Measurements from ENCODE around the gene NUAK2. TPM values are rescaled to one million over a fixed set of nuclear protein-coding genes. Genes with fewer than 3 reads are reported as not detected.

NUAK2 gene
- total and polyA plus RNA-seq, 2 of the 8 experiments (the other 6 are each of a cell fraction or from before 2014, with no cell fraction given), result 9.4 to 12.9 TPM

DNA sequence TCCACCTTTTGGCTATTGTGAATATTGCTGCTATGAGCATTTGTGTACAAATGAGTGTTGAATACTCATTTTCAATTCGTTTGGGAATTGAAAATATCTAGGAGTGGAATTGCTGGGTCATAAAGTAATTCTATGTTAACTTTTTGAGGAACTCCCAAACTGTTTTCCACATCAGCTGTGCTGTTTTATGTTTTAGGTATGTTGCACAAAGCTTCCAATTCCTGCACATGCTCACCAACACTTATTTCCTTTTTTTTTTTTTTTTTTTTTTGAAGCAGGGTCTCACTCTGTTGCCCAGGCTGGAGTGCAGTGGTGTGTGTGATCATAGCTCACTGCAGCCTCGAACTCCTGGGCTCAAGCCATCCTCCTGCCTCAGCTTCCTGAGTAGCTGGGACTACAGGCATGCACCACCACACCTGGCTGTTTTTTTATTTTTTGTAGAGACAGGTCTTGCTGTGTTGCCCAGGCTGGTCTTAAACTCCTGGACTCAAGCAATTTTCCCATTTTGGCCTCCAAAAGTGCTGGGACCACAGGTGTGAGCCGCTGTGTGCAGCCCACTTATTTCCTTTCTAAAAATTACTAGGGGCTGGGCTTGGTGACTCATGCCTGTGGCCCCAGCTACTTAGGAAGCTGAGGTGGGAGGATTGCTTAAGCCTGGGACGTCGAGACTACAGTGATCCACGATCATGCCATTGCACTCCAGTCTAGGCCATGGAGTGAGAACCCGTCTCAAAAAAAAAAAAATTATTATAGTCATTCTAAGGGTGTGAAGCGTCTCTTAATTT lies 60.4 kb downstream of the NUAK2 start:
- Histone ChIP-seq H3K4me1 (replicated peaks in 1 of 4; ENCODE audit: control insufficient read depth in 3 of 4, insufficient read depth in 4 of 4, low read length in 3 of 4) (peaks cover 4 to 13% (median 6%) of the 10 kb centered on the region in 4 experiments; a peak in 5 of 7 replicates), H4K5ac (ENCODE audit: insufficient read length, low read depth, low read length) (no peak overlapping the region), H4K91ac (replicated peaks; ENCODE audit: insufficient read length, low read length) (no peak overlapping the region), H2BK12ac (ENCODE audit: low read depth, low read length) (no peak overlapping the region), H3K23ac (ENCODE audit: insufficient read length) (no peak overlapping the region), H3K27me3 (replicated peaks in 1 of 4; ENCODE audit: control insufficient read depth in 3 of 4, extremely low read depth in 1 of 4, insufficient read depth in 3 of 4, low read length in 3 of 4) (no peaks in the 10 kb centered on the region), H2BK5ac (ENCODE audit: low read depth, low read length) (no peak overlapping the region), H3K79me2 (ENCODE audit: control insufficient read depth in 1 of 2, insufficient read depth in 2 of 2, low read length in 2 of 2) (no peaks in the 10 kb centered on the region), H3K4ac (replicated peaks; ENCODE audit: insufficient read length, low read depth, low read length) (no peak overlapping the region), H3K14ac (ENCODE audit: insufficient read length) (no peak overlapping the region), H2AFZ (ENCODE audit: low read length) (no peak overlapping the region), H3K4me2 (ENCODE audit: insufficient read depth in 1 of 2, low read depth in 2 of 2, low read length in 2 of 2) (no peak overlapping the region), H2BK20ac (ENCODE audit: low read length) (no peak overlapping the region), H4K8ac (ENCODE audit: extremely low read depth, insufficient read depth, low read length) (no peak overlapping the region), H3K36me3 (ENCODE audit: control insufficient read depth in 2 of 4, insufficient read depth in 4 of 4, low read length in 3 of 4) (no peaks in the 10 kb centered on the region), H4K20me1 (replicated peaks in 1 of 2; ENCODE audit: control insufficient read depth in 1 of 2, insufficient read depth in 2 of 2, low read length in 2 of 2) (no peaks in the 10 kb centered on the region), H2AK5ac (ENCODE audit: low read depth, low read length) (no peak overlapping the region), H2BK120ac (replicated peaks; ENCODE audit: low read depth, low read length) (no peak overlapping the region), H3K23me2 (ENCODE audit: low read depth, low read length) (no peaks in the 10 kb centered on the region), H3K9me3 (ENCODE audit: insufficient read depth in 2 of 2, low read depth in 1 of 2, low read length in 1 of 2) (no peaks in the 10 kb centered on the region), H3K27ac (ENCODE audit: low read depth, low read length) (no peak overlapping the region), H3K56ac (replicated peaks; ENCODE audit: insufficient read length, low read depth, low read length) (no peak overlapping the region), H3K9ac (replicated peaks in 1 of 4; ENCODE audit: extremely low read depth in 1 of 4, low read depth in 3 of 4, low read length in 3 of 4) (no peak overlapping the region), H2BK15ac (ENCODE audit: low read length) (no peak overlapping the region), H3K4me3 (ENCODE audit: extremely low read depth in 1 of 4, insufficient read depth in 2 of 4, low read depth in 3 of 4, low read length in 4 of 4) (no peak overlapping the region), H3K18ac (ENCODE audit: extremely low read depth, low read length) (no peak overlapping the region), H3K79me1 (ENCODE audit: low read depth, low read length) (no peaks in the 10 kb centered on the region; the same call in 1 of the 2 replicates)
- ChIA-PET POLR2A (ENCODE audit: partially characterized antibody) (interaction anchor here (0.9 to 2.3 kb wide), 4 partner anchors 11 to 70 kb away, joined by 3 to 6 read pairs (median 4); partner anchors contain the start of gene NUAK2), CTCF (ENCODE audit: partially characterized antibody) (interaction anchor here (0.6 to 42.6 kb wide), 11 partner anchors 1 to 820 kb away, joined by 3 to 2424 read pairs (median 4); partner anchors contain the start of genes KLHDC8A, NUAK2, RBBP5 and TMCC2)
- no peak for FAIRE-seq
- no peak for DNase-seq (ENCODE audit: low read depth in 1 of 2, low spot score in 2 of 2)
- 85% methylated on average over 7 of the region's 8 CpGs; no CpG with 5 or more reads in 1 of the 2 experiments for WGBS, 2 experiments (ENCODE audit: extremely low coverage in 1 of 2, insufficient coverage in 1 of 2, insufficient read length in 1 of 2, insufficient replicate concordance in 2 of 2, low coverage in 1 of 2, low lambda C conversion rate in 2 of 2, missing lambda C conversion rate in 1 of 2)
- no peak for TF ChIP-seq JUND (IDR thresholded peaks at IDR 0.05; ENCODE audit: low read length)
- TF ChIP-seq POLR2A (IDR thresholded peaks at IDR 0.05; ENCODE audit: control extremely low read depth in 1 of 2, low read depth in 2 of 2, low read length in 2 of 2), result no peak
- no peak for TF ChIP-seq KDM5A (IDR thresholded peaks at IDR 0.05; ENCODE audit: low read length)
- no peak for TF ChIP-seq RFX5 (IDR thresholded peaks at IDR 0.05; ENCODE audit: borderline replicate concordance, low read depth, low read length)
- no peak for TF ChIP-seq GABPA (IDR thresholded peaks at IDR 0.05; ENCODE audit: borderline replicate concordance, insufficient read depth, low read length)
- TF ChIP-seq FOSL1 (IDR thresholded peaks at IDR 0.05; ENCODE audit: insufficient read depth, low read depth, low read length), result no peak
- TF ChIP-seq JUN (IDR thresholded peaks at IDR 0.05; ENCODE audit: low read depth, low read length), result no peak
- TF ChIP-seq BRCA1 (IDR thresholded peaks at IDR 0.05; ENCODE audit: low read depth, low read length), result no peak
- no peak for TF ChIP-seq PHF8 (conservative IDR thresholded peaks at IDR 0.05; ENCODE audit: low read depth, low read length)
- no peak for TF ChIP-seq CHD2 (IDR thresholded peaks at IDR 0.05; ENCODE audit: low read length)
- no peak for TF ChIP-seq TEAD4 (IDR thresholded peaks at IDR 0.05; ENCODE audit: low read depth, low read length)
- no peak for TF ChIP-seq GTF2F1 (IDR thresholded peaks at IDR 0.05; ENCODE audit: borderline replicate concordance, low read depth, low read length)
- no peak for TF ChIP-seq TBP (IDR thresholded peaks at IDR 0.05; ENCODE audit: low read depth, low read length)
